Measurements from ENCODE around the gene RECQL5.
"Not testable (repeated sequence)": the region's sequence is repeated elsewhere in the genome, so short reads cannot be mapped to it uniquely, and the experiment has no call there.

Gene RECQL5

GRCh38 chr17:75589919-75590303 lies 77.0 kb downstream of the RECQL5 start:
- no peak for DNase-seq

- DNase-seq = peak; percentile 71 to 74
These were observed 77.7 kb downstream of the RECQL5 start for GRCh38 chr17:75589012-75589918.

GRCh38 chr17:75588596-75589011 lies 78.3 kb downstream of the RECQL5 start:
- DNase-seq = no peak

- DNase-seq = no peak
These were observed 79.0 kb downstream of the RECQL5 start, which contains the start of gene MYO15B for GRCh38 chr17:75587675-75588595. Gene MYO15B, plus strand, starts transcription at chr17:75587800. Its CDS starts 258 bp downstream, at chr17:75588058.

GRCh38 chr17:75584849-75585175 lies 82.1 kb downstream of the RECQL5 start:
- DNase-seq = no peak

GRCh38 chr17:75583197-75583596 lies 83.8 kb downstream of the RECQL5 start:
- DNase-seq = not testable (repeated sequence)

GRCh38 chr17:75581121-75581725 lies 85.7 kb downstream of the RECQL5 start:
- not testable (repeated sequence) for DNase-seq
